ENCODE results near the gene ZNF620.
"Not testable (repeated sequence)": the region's sequence is repeated elsewhere in the genome, so short reads cannot be mapped to it uniquely, and the experiment has no call there.

Gene ZNF620

GRCh38 chr3:40502034-40502433, 3.8 kb upstream of the ZNF620 start:
- no peak for DNase-seq (ENCODE audit: low spot score)

DNA sequence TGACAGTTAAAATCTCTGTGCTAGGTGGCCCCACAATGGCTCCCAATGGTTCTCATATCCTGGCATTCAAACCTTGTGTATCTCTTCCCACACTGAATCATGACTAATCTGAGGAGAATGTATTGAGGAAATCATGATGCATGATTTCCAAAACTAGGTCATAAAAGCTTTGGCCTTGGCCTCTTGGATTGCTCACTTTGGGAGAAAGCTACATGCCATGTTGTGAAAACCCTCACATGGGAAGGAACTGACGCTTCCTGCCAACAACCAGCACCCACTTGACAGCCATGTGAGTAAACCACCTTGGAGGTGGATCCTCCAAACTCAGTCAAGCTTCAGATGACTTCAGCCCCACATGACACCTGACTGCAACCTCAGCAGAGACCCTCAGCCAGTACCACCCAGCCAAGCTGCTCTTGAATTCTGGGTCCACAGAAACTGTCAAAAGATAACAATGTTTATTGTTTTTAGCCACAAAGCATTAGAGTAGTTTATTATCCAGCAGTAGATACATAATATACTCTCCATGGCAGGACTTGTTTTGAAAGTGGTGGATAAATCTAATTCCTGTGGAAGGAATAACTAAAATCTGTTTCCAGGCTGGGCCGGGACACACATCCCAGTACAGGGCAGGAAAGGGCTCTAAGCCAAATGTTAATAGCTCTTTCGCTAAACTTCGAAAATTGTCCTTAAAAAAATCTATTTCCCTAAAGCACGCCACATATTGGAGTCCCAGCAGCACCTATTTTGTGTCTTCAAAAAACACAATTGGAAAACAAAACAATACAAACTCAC, 1.0 kb upstream of the ZNF620 start:
- no peak for DNase-seq (ENCODE audit: low spot score)

DNA sequence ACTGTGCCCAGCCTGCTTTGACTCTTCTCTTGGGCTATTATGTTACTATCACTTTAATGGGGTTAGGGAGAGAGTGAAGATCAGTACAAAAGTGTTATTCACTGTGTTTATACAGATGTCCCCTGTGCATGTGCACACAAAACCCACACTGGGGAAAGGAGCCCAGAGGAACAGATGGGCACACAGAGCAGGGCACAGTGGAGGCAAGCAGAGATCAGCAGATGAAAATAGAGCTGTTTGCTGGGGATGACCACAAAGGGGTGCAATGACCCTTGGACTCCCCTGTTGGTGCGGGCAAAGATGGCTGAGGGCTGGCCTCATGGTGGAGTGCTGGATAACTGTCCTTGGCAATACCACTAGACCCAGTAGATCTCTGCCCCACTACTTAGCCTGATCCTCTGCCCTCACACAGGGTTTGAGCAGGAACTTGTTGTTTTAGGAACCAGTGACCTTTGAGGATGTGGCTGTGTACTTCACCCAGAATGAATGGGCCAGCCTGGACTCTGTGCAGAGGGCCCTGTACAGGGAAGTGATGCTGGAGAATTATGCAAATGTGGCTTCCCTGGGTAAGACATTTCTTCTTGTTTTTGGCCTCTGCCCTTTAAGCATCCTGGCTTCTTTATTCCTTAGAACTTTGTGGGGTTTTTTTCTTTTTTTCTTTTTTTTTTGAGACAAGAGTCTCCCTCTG, 5.3 kb downstream of the ZNF620 start:
- no peak for DNase-seq (ENCODE audit: low spot score)

DNA sequence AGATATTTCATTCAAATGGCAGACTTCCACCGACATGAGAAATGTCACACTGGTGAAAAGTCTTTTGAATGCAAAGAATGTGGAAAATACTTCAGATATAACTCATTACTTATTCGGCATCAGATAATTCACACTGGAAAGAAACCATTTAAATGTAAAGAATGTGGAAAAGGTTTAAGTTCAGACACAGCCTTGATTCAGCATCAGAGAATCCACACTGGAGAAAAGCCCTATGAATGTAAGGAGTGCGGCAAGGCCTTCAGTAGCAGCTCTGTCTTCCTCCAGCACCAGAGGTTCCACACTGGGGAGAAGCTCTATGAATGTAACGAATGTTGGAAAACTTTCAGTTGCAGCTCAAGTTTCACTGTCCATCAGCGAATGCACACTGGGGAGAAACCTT, 10.4 kb downstream of the ZNF620 start:
- no peak for DNase-seq (ENCODE audit: low spot score)

- DNase-seq (ENCODE audit: low spot score), result no peak
Measured at GRCh38 chr3:40518067-40518466, 12.2 kb downstream of the ZNF620 start.

- no peak for DNase-seq (ENCODE audit: low spot score)
Measured at GRCh38 chr3:40518848-40519247, 13.0 kb downstream of the ZNF620 start.

DNA sequence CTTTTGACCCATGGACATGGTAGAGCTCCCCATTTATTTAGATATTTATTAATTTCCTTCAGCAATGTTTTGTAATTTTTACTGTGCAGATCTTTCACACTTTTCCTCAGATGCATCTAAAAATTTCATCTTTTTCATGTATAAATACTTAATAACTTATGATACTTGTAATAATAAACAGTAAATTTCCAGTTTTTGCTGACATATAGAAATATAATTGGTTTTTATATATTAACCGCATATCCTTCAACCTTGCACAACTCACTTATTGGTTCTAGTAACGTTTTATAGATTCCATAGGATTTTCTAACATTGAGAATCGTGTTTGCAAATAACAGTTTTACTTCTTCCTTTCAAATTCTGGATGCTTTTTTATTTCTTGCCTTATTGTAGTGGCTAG, 15.4 kb downstream of the ZNF620 start:
- no peak for DNase-seq (ENCODE audit: low spot score)

DNA sequence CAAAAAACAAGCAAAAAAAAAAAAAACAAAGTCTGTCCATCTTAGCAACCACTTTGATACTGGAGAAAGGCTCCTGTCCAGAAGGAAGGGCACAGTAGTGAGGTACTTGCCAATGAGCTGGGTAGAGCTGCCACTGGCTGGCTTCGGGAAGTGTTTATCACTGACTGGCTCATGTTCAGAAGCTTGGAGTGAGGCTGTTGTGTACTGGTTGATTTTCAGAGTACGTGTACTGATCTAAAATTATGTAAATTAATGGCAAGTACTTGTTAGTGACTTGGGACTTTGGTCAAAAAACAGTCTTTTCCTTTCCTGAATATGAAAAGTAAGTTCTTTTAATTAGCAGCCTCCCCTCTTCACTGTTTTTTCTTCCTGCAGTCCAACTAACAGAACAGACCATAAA, 17.9 kb downstream of the ZNF620 start:
- DNase-seq (ENCODE audit: low spot score), result no peak

- DNase-seq (ENCODE audit: low spot score), result no peak
Measured at GRCh38 chr3:40524222-40524567, 18.4 kb downstream of the ZNF620 start.

DNA sequence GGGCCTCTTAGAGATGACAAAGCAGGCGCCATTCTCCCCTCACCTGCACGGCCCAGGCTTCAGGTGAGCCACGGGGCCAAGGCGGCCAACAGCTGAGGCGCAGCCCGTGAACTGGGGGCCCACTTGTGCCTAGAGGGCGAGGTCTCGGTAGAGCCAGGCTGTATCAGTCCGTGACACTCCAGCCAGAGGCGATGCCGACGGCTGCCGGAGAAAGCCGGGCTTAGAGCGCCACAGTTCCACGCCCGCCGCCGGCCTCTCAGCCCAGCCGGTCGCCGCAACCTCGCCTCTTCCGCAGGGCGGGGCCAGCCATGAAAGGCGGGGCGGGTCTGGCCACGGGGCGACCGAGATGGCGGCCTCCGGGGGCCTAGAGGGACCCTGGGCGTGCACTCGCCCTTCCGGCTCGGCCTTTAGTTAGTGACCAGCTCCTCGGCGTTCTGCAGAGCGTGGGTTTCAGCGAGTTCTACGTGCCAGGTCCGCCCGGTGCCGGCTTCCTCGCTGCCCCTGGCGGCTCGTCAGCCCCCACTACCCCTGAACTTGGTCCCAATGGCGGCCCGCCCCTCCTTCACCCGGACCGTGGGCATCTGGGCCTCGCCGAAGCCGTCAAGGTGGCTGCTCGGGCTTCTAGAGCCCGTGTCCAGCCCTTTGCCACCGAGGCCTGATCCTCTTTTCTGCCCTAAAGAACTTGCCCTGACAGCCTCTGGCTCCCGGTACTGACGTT, 18.9 kb downstream of the ZNF620 start, which contains the start of gene ZNF621:
TSS of gene ZNF621 (plus strand) at position 393 of the 718 bp plus-strand sequence. CDS start 881 bp downstream, outside the sequence.
- DNase-seq (ENCODE audit: low spot score), result peak; percentile 88

GRCh38 chr3:40528426-40528825, 22.6 kb downstream of the ZNF620 start:
- DNase-seq (ENCODE audit: low spot score), result no peak

GRCh38 chr3:40532252-40532651, 26.4 kb downstream of the ZNF620 start:
- no peak for DNase-seq (ENCODE audit: low spot score)

- DNase-seq (ENCODE audit: low spot score), result no peak
Measured at GRCh38 chr3:40534283-40534682, 28.4 kb downstream of the ZNF620 start.

- DNase-seq (ENCODE audit: low spot score), result no peak
Measured at GRCh38 chr3:40546816-40547215, 41.0 kb downstream of the ZNF620 start.

GRCh38 chr3:40550167-40550566, 44.3 kb downstream of the ZNF620 start:
- no peak for DNase-seq (ENCODE audit: low spot score)

GRCh38 chr3:40557575-40558161, 51.8 kb downstream of the ZNF620 start:
- DNase-seq (ENCODE audit: low spot score), result no peak

- not testable (repeated sequence) for DNase-seq (ENCODE audit: low spot score)
Measured at GRCh38 chr3:40562482-40562881, 56.6 kb downstream of the ZNF620 start.

GRCh38 chr3:40565629-40566028, 59.8 kb downstream of the ZNF620 start:
- not testable (repeated sequence) for DNase-seq (ENCODE audit: low spot score)

DNA sequence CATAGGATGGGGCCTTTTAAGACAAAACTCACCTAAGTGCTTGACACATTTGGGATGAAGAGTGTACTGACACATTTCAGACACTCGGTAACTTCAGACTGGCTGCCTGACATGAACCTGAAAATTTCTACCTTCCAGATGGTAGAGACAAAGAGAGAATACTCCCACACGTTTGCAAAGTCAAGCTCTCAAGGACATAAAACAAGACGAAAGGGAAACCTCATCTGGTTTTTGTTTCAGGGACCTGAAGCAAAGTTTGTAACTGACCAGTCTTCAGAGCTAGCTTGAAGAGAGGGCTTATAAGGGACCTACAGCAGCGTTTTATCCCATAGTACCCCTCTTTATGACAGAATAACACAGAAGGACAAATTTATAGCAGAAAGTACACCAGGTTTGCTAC, 60.9 kb downstream of the ZNF620 start:
- DNase-seq (ENCODE audit: low spot score), result no peak
